Stimulated activated CD4-positive, alpha-beta T cell treated with anti-CD3 and anti-CD28 coated beads, Interleukin-2, amount 100 ng/mL, for 4 hours (primary cell): Measurements from ENCODE around the gene SAMD4B.
A peak's percentile ranks its signal among the peaks of the same experiment; 100 is the strongest.

Experiments used
- DNase-seq: peaks from one replicate; pipeline ENCODE4 v3.0.0-alpha.2; 2020; ENCODE audit warnings: low read depth

Gene SAMD4B

DNA sequence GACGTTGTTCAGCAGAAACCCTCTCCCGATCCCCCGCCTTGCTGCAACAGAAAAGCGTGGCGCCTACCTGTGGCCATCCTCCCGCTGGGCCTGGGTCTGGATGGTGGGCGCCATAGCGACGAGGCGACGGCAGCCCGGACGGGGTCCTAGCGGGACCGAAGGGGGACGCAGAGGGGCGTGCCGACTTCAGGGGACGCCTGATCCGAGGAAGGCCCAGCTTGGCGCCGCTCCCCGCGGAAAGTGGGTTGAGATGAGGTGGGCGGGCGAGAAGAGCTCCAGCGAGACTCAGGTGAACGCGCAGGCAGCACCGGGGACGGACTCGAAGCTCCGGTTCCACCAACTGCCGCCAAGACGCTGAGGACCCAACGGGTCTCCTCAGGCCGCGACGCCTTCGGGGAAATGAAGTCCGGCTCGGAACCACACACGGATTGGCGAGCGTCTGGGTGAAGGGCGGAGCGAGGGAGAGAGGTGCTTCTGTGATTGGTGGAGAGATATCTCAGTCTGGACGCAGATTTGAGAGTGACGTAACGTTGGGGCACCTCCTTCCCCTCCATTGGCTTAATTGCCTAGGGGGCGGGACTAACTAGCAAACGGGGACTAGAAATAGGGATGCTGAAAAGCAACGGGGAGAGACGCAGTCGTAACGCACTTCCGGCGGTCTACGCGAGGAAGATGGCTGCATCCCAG lies 48.7 kb downstream of the SAMD4B start, which contains the start of the genes MED29 and PAF1:
TSS of gene MED29 (plus strand) at position 628 of the 687 bp plus-strand sequence. CDS start at position 673, 45 bp downstream.
TSS of gene PAF1 (minus strand) at position 356 of the 687 bp plus-strand sequence. CDS start at position 114, 242 bp downstream.
- peak; percentile 94 for DNase-seq

DNA sequence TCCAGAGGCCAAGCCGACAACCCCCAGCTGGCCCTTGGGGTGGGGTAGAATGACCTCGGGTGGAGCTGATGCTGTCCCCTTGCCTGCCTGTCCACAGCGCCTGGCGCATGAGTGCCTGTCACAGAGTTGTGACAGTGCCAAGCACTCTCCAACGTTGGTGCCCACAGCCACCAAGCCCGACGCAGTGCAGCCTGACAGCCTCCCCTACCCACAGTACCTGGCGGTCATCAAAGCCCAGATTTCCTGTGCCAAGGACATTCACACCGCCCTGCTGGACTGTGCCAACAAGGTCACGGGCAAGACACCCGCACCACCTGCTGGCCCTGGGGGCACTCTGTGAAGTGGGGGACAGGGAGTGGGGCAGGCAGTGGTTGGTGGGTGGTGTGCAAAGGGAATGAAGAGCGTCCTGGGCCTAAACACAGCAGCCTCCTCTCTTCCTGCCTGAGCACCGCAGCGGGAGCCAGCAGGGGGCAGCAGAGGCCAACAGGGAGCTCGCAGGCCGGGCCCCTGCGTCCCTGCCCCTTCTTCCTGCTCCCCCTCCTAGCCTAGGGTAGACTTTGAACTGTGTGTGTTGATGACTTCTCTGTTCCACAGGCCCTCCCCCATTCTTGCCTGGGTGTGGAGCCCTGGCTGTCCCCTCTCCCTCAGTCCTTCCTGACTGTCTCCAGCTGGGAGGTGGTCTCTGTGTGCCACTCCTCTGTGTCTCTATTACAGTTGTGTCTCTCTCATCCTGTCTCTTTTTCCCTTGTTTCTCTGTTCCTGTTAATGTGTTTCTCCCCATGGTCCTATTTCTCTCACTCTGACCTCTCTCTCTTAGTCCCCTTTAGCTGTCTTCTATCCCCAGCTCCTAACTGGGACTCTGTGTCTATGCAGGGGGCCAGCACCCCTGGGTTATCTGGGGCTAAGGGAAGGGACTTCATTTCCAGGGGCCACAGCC lies 55.4 kb downstream of the SAMD4B start:
- peak; percentile 91 for DNase-seq

DNA sequence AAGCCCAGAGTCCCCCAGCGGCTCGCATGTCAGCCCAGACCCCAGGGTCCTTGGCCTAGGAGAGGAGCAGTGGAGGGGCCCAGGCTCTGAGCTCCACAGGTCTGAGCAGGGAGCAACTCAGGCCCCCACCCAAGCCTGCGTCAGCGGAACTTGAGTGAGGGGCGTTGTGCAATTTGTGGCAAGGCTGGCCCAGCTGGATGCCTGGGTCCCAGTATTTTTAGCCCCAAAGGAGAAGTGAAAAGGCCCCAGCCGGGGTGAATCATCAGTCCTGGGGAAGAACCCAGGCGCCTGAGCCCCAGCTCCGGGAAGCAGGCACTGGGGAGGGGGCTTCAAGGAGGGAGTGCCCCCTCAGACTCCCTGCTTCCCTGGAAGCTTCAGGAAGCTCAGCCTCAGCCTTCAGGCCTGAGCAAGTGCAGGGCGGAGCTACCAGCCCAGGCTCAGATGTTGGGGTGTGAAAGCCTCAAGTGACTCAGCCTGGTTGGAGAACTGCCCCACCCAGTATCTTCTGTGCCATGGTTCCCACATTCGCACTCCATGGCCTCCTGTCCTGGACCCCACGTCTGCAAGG lies 56.2 kb downstream of the SAMD4B start:
- DNase-seq, result no peak

DNA sequence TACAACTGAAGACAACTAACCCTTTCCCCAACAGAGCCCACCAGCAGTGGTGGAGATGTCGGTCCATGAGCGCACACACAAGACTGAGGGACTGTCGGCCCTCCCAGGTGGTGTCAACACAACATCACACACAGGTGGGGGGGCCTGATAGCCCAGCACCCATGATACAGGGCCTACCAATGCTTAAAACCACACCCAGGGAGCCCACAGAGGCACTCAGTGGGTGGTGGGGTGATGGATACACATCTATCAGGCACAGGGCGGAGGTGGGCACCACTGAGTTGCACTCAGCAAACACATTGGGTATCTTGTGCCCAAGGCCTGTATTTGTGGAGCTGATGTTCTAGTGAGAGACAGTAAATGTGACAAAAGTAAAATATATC lies 57.4 kb downstream of the SAMD4B start:
- DNase-seq, result no peak

DNA sequence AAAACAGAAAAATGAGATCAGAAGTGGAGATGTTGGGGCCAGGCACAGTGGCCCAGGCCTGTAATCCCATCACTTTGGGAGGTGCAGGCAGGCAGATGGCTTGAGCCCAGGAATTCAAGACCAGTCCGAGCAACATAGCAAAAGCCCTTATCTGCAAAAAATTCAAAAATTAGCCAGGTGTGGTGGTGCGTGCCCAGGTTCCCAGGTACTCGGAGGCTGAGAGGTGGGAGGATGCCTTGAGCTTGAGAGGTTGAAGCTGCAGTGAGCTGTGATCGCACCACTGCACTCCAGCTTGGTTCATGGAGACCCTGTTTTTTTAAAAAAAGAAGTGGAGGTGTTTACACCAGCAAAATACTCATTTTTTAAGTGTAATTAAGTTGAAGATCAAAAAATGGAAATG lies 57.8 kb downstream of the SAMD4B start:
- no peak for DNase-seq

DNA sequence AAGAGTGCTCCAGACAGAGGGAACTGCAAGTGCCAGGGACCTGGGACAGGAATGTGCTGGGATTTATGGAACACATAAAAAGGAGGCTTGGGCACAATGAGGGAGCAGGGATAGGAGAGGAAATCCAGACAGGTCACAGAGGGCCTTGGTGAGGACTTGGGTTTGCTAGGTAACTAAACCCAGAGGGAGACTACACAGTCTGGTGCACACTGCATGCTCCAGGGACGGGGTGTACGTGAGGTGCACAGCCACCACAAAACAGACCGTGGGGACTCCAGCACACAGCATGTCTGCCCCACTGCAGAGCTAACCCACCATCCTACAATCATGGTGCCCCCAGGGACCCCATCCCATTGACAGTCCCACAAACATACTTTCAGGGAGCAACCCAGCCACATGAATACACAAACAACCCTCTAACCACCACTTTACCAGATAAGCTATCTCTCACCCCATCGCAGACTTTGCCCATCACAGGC lies 58.9 kb downstream of the SAMD4B start:
- no peak for DNase-seq

DNA sequence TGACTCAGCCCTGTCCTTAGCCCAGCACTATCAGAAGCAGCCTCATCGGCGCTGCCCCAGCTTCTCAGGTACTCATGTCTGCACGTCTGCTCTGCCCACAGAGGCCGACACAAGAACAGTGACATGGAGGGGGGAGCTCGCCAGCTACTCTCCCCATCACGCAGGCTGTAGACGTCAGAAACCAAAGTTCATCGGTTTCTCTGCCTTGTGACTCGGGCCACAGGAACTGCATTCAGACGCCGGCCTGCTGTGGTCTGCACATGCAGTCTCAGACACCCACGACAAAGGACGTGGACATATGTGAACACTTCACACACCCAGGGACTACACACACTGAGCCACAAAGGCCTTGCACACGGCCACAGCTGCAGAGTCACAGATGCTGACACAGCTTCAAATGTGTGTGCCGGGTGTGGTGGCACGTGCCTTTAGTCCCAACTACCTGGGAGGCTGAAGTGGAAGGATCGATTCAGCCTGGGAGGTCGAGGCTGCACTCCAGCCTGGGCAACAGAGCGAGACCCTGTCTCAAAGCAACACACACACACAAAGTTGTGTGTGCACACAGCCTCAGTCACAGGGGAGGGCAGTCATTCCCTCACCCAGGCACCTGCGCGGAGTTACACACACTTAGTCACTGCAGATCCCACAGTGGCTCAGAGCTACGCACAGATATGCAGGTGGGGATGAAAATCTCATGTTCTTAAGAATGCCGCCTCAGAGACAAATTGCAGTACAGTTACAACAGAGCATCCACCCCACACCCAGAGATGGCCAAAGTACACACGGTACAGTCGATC lies 59.5 kb downstream of the SAMD4B start:
- peak; percentile 67 for DNase-seq

DNA sequence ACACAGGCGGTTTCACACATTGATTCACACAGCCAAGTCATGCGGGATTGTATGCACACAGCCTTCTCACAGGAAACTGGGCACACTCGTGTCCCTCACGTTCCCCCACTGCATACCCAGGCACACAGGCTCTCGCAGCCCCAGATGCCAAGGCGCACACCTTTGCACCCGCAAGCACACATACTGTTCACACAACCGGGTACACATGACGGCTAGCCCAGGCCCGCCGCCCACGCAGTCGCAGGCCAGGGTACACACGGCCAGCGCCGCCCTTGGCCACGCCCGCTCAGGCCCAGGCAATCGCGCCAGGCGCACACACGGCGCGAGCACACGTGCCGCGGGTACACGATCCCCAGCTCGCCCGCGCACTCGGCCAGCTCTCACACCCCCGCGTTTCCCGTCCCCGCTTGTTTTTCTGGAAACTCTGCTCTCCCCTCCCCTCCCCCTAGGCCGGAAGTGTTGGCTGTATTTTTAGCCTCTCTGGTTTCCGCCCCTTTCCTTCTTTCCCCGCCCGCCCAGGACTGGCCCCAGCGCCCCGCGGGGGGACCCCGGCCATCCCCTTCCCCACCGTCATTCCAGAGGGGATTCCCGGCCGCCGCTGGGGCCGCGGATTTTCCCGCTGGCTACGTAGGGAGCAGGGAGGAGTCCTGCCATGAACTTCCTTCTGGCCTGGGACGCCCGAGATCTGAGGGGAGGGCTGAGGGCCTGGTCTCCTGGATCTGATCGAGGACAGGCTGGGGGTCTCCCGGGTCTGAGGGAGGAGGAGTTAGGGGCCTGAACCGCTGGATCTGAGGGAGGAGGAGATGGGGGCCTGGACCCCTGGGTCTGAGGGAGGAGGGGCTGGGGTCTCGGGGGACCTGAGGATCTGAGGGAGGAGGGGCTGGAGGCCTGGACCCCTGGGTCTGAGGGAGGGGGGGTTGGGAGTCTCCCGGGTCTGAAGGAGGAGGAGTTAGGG lies 60.4 kb downstream of the SAMD4B start:
- DNase-seq, result peak; percentile 82

DNA sequence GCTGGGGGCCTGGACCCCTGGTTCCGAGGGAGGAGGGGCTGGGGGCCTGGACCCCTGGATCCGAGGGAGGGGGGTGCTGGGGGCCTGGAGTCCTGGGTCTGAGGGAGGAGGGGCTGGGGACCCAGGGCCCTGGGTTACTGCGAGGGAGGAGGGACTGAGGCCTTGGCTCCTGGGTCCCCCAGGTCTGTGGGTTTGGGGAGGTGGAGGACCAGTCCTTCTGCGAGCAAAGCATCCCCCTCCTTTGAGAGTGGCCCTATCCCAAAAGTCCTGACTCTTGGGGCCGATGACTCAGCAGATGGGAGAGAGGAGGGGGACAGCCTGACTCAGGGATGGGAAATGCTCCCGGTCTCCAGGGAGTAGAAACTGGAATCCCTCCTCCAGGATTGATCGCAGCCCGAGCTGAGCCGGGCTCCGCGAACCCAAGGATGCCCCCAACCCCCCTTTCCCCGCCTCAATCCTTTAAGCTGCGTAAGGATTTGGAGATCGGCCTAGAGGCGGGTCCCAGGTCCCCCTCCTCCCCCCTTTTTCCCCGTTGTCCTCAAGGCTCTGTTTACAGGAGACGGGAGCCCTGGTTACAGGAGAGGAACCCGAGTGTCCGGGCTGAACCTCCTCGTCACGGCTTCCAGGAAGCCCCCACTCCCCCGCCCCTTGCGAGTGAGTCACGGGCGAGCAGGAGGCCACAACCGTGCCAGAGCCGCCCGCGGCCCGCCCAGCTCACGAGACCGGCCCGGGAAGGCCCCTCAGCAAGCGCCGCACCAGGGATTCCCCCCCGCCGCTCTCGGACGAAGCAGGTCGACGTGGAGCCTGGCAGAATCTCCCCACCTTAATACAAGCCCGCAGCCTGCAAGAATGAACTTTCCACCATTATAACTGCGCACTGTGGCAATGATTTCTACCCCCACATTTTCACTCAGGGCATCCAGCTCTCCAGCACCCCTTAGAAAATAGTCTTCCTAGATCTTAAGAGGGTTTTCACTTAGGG lies 61.4 kb downstream of the SAMD4B start:
- peak; percentile 94 for DNase-seq

DNA sequence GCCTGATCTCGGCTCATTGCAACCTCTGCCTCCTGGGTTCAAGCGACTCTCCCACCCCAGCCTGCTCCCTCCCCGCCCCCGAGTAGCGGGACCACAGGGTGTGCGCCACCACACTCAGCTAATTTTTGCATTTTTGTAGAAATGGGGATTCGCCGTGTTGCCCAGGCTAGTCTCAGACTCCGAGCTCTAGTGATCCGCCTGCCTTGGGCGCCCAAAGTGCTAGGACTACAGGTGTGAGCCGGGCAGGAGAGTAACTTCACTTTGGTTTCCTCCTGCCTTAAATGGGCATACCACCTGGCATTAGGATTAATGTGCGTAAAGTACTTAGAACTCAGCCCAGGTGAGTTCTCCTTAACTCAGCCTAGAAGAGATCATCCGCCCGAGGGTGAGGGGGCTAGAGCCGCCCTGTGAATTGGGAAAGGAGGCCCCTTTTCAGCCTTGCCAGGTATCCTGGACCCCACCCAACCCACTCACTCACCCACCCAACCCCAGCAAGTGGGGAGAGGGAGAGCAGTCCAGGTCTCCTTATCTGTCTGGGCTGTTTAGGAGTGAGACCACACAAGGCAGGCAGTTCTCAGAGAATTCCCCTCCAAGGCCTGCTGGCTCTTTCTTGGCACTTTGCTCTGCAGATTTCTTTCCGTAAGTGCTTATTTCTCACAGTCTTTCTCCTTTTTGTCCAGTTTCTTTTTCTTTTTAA lies 63.2 kb downstream of the SAMD4B start:
- no peak for DNase-seq

DNA sequence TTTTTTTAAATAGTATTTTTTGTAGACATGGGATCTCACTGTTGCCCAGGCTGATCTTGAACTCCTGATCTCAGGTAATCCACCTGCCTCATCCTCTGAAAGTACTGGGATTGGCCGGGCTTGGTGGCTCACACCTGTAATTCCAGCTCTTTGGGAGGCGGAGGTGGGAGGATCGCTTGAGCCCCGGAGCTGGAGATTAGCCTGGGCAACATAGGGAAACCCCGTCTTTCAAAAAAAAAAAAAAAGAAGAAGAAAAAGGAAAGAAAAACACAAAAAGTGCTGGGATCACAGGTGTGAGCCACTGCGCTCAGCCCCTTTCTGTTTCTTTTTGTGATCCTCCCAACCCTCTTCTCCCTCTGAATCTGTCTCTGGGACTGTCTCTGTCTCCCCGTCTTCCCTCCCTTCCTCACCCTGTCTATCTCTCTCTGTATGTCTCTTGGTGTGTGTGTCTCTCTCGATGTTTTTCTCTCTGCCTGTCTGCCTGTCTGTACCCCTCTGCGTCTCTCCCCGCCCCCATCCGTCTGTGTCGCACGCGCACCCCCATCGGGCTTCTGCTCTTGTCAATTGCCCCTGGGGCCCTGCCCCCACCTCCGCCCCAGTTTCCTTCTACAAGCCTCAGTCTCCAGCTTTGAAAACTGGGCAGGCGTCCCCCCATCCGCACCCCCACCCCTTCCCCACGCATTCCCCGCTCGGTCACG lies 63.9 kb downstream of the SAMD4B start:
- peak; percentile 88 for DNase-seq

DNA sequence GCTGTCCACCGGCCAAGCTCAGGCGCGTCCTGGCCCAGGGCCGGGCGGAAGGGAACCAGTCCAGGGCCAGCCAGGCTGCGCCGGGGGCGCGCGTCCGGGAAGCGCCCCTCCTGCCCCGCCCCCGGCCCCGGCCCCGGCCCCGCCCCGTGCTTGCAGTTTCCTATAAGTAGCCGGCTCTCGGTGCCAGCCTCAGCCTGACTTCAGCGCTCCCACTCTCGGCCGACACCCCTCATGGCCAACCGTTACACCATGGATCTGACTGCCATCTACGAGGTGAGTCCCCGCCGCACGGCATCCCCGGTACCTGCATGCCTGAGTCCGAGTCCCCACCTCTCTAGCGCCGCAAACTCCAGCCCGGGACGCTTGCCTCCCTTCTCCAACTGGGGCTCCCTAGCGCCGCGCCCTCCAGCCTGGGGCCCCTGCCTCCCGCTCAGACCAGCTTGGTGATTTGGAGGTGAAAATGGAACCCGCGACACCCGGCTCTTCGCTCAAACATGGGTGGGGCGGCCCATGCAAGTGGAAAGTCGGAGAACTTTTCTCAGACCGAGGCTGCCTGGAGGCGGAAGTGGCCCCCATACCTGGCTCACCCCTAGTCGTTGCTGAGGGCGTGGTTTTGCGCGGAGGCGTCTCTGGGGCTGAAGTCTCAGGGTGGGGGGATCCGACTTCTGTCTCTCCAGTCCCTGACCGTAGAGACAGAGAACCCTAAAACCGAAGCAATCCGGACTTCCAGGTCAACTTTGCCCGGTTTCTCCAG lies 64.6 kb downstream of the SAMD4B start, which contains the start of gene ZFP36:
TSS of gene ZFP36 (plus strand) at position 192 of the 754 bp plus-strand sequence. CDS start at position 250, 58 bp downstream.
- DNase-seq, result peak; percentile 79

DNA sequence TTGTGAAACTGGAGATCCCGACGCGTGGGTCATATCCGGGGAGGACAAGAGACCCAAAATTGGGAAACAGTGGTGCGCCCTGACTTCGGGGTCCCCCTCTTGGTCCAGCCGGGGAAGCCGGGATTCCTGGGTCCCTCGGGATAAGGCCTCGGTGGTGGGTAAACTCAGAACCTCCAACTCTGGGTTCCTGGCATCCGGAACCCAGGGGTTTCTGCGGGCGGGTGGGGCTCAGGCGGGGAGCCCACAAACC lies 65.1 kb downstream of the SAMD4B start:
- DNase-seq, result no peak

DNA sequence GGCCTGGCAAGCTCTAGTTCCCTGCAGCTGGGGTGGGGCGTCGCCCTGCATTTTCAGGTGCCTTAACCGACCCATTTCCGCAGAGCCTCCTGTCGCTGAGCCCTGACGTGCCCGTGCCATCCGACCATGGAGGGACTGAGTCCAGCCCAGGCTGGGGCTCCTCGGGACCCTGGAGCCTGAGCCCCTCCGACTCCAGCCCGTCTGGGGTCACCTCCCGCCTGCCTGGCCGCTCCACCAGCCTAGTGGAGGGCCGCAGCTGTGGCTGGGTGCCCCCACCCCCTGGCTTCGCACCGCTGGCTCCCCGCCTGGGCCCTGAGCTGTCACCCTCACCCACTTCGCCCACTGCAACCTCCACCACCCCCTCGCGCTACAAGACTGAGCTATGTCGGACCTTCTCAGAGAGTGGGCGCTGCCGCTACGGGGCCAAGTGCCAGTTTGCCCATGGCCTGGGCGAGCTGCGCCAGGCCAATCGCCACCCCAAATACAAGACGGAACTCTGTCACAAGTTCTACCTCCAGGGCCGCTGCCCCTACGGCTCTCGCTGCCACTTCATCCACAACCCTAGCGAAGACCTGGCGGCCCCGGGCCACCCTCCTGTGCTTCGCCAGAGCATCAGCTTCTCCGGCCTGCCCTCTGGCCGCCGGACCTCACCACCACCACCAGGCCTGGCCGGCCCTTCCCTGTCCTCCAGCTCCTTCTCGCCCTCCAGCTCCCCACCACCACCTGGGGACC lies 65.6 kb downstream of the SAMD4B start:
- DNase-seq, result no peak

DNA sequence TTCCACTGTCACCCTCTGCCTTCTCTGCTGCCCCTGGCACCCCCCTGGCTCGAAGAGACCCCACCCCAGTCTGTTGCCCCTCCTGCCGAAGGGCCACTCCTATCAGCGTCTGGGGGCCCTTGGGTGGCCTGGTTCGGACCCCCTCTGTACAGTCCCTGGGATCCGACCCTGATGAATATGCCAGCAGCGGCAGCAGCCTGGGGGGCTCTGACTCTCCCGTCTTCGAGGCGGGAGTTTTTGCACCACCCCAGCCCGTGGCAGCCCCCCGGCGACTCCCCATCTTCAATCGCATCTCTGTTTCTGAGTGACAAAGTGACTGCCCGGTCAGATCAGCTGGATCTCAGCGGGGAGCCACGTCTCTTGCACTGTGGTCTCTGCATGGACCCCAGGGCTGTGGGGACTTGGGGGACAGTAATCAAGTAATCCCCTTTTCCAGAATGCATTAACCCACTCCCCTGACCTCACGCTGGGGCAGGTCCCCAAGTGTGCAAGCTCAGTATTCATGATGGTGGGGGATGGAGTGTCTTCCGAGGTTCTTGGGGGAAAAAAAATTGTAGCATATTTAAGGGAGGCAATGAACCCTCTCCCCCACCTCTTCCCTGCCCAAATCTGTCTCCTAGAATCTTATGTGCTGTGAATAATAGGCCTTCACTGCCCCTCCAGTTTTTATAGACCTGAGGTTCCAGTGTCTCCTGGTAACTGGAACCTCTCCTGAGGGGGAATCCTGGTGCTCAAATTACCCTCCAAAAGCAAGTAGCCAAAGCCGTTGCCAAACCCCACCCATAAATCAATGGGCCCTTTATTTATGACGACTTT lies 66.4 kb downstream of the SAMD4B start:
- DNase-seq, result no peak
